ENCODE measurements around the gene EFR3B.

DNA sequence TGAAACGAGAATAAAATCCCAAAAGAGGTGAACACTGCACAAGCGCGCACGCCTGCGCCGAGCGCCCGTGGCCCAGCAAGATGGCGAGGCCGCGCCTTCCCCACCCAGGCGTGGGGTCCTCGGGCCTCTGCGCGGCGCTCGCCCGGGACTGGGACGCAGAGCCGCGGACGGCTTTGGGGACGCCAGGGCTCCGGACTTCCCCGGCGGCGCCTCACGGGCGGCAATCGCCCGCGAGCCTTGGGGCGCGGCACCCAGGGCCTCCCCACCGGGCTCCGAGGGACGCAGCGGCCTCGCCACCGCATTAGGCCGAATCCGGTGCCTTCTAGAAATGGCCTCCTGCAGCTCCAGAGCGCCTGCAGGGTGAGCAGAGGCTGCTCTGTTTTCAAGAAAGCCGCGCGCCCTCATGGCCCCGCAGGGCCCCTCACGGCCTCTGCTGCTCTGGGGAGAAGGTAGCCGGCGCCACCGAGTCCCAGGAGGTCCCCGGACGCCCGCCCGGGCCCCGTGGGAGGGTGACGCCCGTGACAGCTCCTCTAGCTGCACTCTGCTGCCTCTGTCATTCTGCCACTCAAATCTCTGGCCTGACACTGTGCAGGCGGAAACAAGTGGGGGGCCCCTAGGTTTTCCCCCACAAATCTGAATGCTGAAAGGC lies 162.4 kb downstream of the EFR3B start:
- TF ChIP-seq, protein P1, sequence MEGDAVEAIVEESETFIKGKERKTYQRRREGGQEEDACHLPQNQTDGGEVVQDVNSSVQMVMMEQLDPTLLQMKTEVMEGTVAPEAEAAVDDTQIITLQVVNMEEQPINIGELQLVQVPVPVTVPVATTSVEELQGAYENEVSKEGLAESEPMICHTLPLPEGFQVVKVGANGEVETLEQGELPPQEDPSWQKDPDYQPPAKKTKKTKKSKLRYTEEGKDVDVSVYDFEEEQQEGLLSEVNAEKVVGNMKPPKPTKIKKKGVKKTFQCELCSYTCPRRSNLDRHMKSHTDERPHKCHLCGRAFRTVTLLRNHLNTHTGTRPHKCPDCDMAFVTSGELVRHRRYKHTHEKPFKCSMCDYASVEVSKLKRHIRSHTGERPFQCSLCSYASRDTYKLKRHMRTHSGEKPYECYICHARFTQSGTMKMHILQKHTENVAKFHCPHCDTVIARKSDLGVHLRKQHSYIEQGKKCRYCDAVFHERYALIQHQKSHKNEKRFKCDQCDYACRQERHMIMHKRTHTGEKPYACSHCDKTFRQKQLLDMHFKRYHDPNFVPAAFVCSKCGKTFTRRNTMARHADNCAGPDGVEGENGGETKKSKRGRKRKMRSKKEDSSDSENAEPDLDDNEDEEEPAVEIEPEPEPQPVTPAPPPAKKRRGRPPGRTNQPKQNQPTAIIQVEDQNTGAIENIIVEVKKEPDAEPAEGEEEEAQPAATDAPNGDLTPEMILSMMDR (IDR thresholded peaks at IDR 0.05; ENCODE audit: low read depth, low read length) = no peak
- TF ChIP-seq POLR2A (IDR thresholded peaks at IDR 0.05; ENCODE audit: extremely low read depth, insufficient read length) (no peak), MYC (IDR thresholded peaks at IDR 0.05; ENCODE audit: low read depth, low read length) (no peak), MAX (IDR thresholded peaks at IDR 0.05; ENCODE audit: low read depth, low read length) (no peak)

Data from NB4 (cell line).